H1 (cell line): ENCODE results near the gene CDR2. TPM values are rescaled to one million over a fixed set of nuclear protein-coding genes. Genes with fewer than 3 reads are reported as not detected.

Source experiments
- CTCF ChIA-PET: fragments of 300-600 bp; sonication (Branson Sonifier 250); formaldehyde crosslinking; loops from one replicate; lab custom pipeline; 2021; ENCODE audit not compliant: partially characterized antibody; lab: Charles Lee
- POLR2A ChIA-PET: fragments of 300-600 bp; sonication (Branson Sonifier 250); formaldehyde crosslinking; loops from one replicate; lab custom pipeline; 2021; ENCODE audit warnings: inconsistent platforms; ENCODE audit not compliant: partially characterized antibody; lab: Charles Lee
- DNase-seq, 2 experiments: peaks; one replicate each; pipeline versions ENCODE4 v3.0.0 to v3.0.0-alpha.2; 2010 to 2022; ENCODE audit warnings: low spot score in 2 of 2, low read depth in 1 of 2, mixed read lengths in 1 of 2
- FAIRE-seq: peaks from 2 replicates; lab custom pipeline; 2011; peaks lifted over from hg19 to GRCh38; lab: Jason Lieb, UNC
- H2AFZ ChIP-seq: 2 replicates; pipeline ENCODE4 v1.8.1; 2012; ENCODE audit warnings: low read length, inconsistent platforms
- H2AK5ac ChIP-seq: 2 replicates; pipeline ENCODE4 v1.6.1; 2013; ENCODE audit warnings: low read depth, low read length
- H2BK120ac ChIP-seq: replicated peaks from 2 replicates; pipeline ENCODE3; 2013; ENCODE audit warnings: low read depth, low read length, inconsistent platforms
- H2BK12ac ChIP-seq: 2 replicates; pipeline ENCODE4 v1.6.1; 2013; ENCODE audit warnings: low read depth, low read length
- H2BK15ac ChIP-seq: 2 replicates; pipeline ENCODE4 v1.6.1; 2013; ENCODE audit warnings: low read length
- H2BK20ac ChIP-seq: 2 replicates; pipeline ENCODE4 v1.6.1; 2013; ENCODE audit warnings: low read length
- H2BK5ac ChIP-seq: 2 replicates; pipeline ENCODE4 v1.6.1; 2013; ENCODE audit warnings: low read depth, low read length
- H3K14ac ChIP-seq: 2 replicates; pipeline ENCODE4 v1.6.1; 2013; ENCODE audit warnings: inconsistent platforms; ENCODE audit not compliant: insufficient read length
- H3K18ac ChIP-seq: 2 replicates; pipeline ENCODE4 v1.6.1; 2013; ENCODE audit warnings: low read length; ENCODE audit errors: extremely low read depth
- H3K23ac ChIP-seq: 2 replicates; pipeline ENCODE4 v1.6.1; 2013; ENCODE audit warnings: inconsistent platforms; ENCODE audit not compliant: insufficient read length
- H3K23me2 ChIP-seq: 2 replicates; pipeline ENCODE4 v1.6.1; 2013; ENCODE audit warnings: low read depth, low read length
- H3K27ac ChIP-seq: 2 replicates; pipeline ENCODE4 v1.6.1; 2011; ENCODE audit warnings: low read depth, low read length, inconsistent platforms
- H3K27me3 ChIP-seq, 4 experiments: replicated peaks in 1 of 4; 1 replicate in 1 of 4; 2 replicates in 3 of 4; pipeline versions ENCODE4 v1.6.1 to v1.8.1; 2011 to 2013; ENCODE audit warnings: low read length in 3 of 4, mild to moderate bottlenecking in 3 of 4, inconsistent platforms in 2 of 4, mixed read lengths in 2 of 4, moderate library complexity in 1 of 4; ENCODE audit not compliant: control insufficient read depth in 3 of 4, insufficient read depth in 3 of 4; ENCODE audit errors: extremely low read depth in 1 of 4
- H3K36me3 ChIP-seq, 4 experiments: 2 replicates each; pipeline versions ENCODE4 v1.6.1 to v1.8.1; 2011 to 2013; ENCODE audit warnings: mild to moderate bottlenecking in 4 of 4, low read length in 3 of 4, moderate library complexity in 2 of 4, control low read depth in 1 of 4, inconsistent platforms in 1 of 4; ENCODE audit not compliant: insufficient read depth in 4 of 4, control insufficient read depth in 2 of 4
- H3K4ac ChIP-seq: replicated peaks from 2 replicates; pipeline ENCODE3; 2013; ENCODE audit warnings: low read length, low read depth, mixed read lengths, inconsistent platforms; ENCODE audit not compliant: insufficient read length
- H3K4me1 ChIP-seq, 4 experiments: replicated peaks in 1 of 4; 1 replicate in 1 of 4; 2 replicates in 3 of 4; pipeline versions ENCODE4 v1.6.1 to v1.8.1; 2011 to 2013; ENCODE audit warnings: low read length in 3 of 4, inconsistent platforms in 2 of 4, mixed read lengths in 1 of 4; ENCODE audit not compliant: insufficient read depth in 4 of 4, control insufficient read depth in 3 of 4
- H3K4me2 ChIP-seq, 2 experiments: 2 replicates each; pipeline versions ENCODE4 v1.6.1 to v1.8.1; 2011 to 2013; ENCODE audit warnings: low read depth in 2 of 2, low read length in 2 of 2, control low read depth in 1 of 2, inconsistent platforms in 1 of 2, mild to moderate bottlenecking in 1 of 2; ENCODE audit not compliant: insufficient read depth in 1 of 2
- H3K4me3 ChIP-seq, 4 experiments: fragments of 200-600, 300-600 bp in 1 of 4; sonication (generic), shearing (Covaris generic), sonication (Bioruptor Twin) in 1 of 4; 2 replicates each; pipeline versions ENCODE4 v1.5.1 to v1.8.1; 2011 to 2016; ENCODE audit warnings: low read length in 4 of 4, low read depth in 3 of 4, control low read depth in 2 of 4, inconsistent platforms in 2 of 4, mild to moderate bottlenecking in 2 of 4, mixed read lengths in 1 of 4, moderate library complexity in 1 of 4; ENCODE audit not compliant: insufficient read depth in 2 of 4; ENCODE audit errors: extremely low read depth in 1 of 4
- H3K56ac ChIP-seq: replicated peaks from 2 replicates; pipeline ENCODE3; 2013; ENCODE audit warnings: low read depth, mild to moderate bottlenecking, mixed read lengths, low read length, inconsistent platforms; ENCODE audit not compliant: insufficient read length
- H3K79me1 ChIP-seq: 2 replicates; pipeline ENCODE4 v1.6.1; 2013; ENCODE audit warnings: low read depth, low read length, control low read depth
- H3K79me2 ChIP-seq, 2 experiments: 2 replicates each; pipeline versions ENCODE4 v1.6.1 to v1.8.1; 2012 to 2013; ENCODE audit warnings: low read length in 2 of 2, mild to moderate bottlenecking in 2 of 2, inconsistent platforms in 1 of 2; ENCODE audit not compliant: insufficient read depth in 2 of 2, control insufficient read depth in 1 of 2
- H3K9ac ChIP-seq, 4 experiments: replicated peaks in 1 of 4; 1 replicate in 1 of 4; 2 replicates in 3 of 4; pipeline versions ENCODE4 v1.6.1 to v1.8.1; 2011 to 2013; ENCODE audit warnings: low read depth in 3 of 4, low read length in 3 of 4, control low read depth in 2 of 4, mild to moderate bottlenecking in 2 of 4, moderate library complexity in 2 of 4, inconsistent platforms in 1 of 4; ENCODE audit errors: extremely low read depth in 1 of 4
- H3K9me3 ChIP-seq, 2 experiments: 2 replicates each; pipeline versions ENCODE4 v1.6.1 to v1.8.1; 2012 to 2013; ENCODE audit warnings: mild to moderate bottlenecking in 2 of 2, moderate library complexity in 2 of 2, control low read depth in 1 of 2, inconsistent platforms in 1 of 2, low read depth in 1 of 2, low read length in 1 of 2, mixed read lengths in 1 of 2; ENCODE audit not compliant: insufficient read depth in 2 of 2
- H4K20me1 ChIP-seq, 2 experiments: replicated peaks in 1 of 2; 2 replicates each; pipeline versions ENCODE3 to v1.8.1; 2011 to 2013; ENCODE audit warnings: inconsistent platforms in 2 of 2, low read length in 2 of 2, mild to moderate bottlenecking in 1 of 2; ENCODE audit not compliant: insufficient read depth in 2 of 2, control insufficient read depth in 1 of 2
- H4K5ac ChIP-seq: 2 replicates; pipeline ENCODE4 v1.6.1; 2013; ENCODE audit warnings: low read length, low read depth, mixed read lengths, inconsistent platforms; ENCODE audit not compliant: insufficient read length
- H4K8ac ChIP-seq: 2 replicates; pipeline ENCODE4 v1.8.0; 2013; ENCODE audit warnings: mild to moderate bottlenecking, moderate library complexity, low read length, inconsistent platforms; ENCODE audit not compliant: insufficient read depth; ENCODE audit errors: extremely low read depth
- H4K91ac ChIP-seq: replicated peaks from 2 replicates; pipeline ENCODE3; 2013; ENCODE audit warnings: low read length, mixed read lengths, inconsistent platforms; ENCODE audit not compliant: insufficient read length
- BCL11A ChIP-seq, 2 experiments: IDR thresholded peaks; one replicate each; pipeline ENCODE4 v1.6.1; 2011; ENCODE audit warnings: low read depth in 2 of 2, low read length in 2 of 2, mild to moderate bottlenecking in 2 of 2
- BRCA1 ChIP-seq: IDR thresholded peaks from 2 replicates; pipeline ENCODE4 v1.6.1; 2012; ENCODE audit warnings: low read depth, low read length, improper control_type of control experiment
- KDM1A ChIP-seq: fragments of 200-600, 300-600 bp; sonication (generic); IDR thresholded peaks from 2 replicates; pipeline ENCODE4 v1.7.1; 2016; ENCODE audit warnings: mild to moderate bottlenecking, low read length, borderline replicate concordance
- POU5F1 ChIP-seq: IDR thresholded peaks from 2 replicates; pipeline ENCODE4 v1.6.1; 2011; ENCODE audit warnings: low read depth, mild to moderate bottlenecking, low read length, moderate library complexity
- SP2 ChIP-seq: IDR thresholded peaks from 2 replicates; pipeline ENCODE4 v1.6.1; 2012; ENCODE audit warnings: mild to moderate bottlenecking, low read length, inconsistent platforms
- WGBS, 2 experiments: shearing (Covaris generic) in 1 of 2; methylation state at CpG; one replicate each; pipeline versions ENCODE4 v1.1.6 to v1.1.7; 2013 to 2015; ENCODE audit warnings: low lambda C conversion rate in 2 of 2, mixed read lengths in 2 of 2, inconsistent platforms in 1 of 2, low coverage in 1 of 2, missing lambda C conversion rate in 1 of 2; ENCODE audit not compliant: insufficient replicate concordance in 2 of 2, insufficient coverage in 1 of 2, insufficient read length in 1 of 2; ENCODE audit errors: extremely low coverage in 1 of 2, missing lambda C conversion rate in 1 of 2; 5-methylcytosine and 5-hydroxymethylcytosine counted together
- polyA plus RNA-seq, 7 experiments: library from polyadenylated mRNA; depleted of rRNA in 3 of 7; stranded (reverse) in 5 of 7; unstranded in 2 of 7; fragments of >200 nt in 5 of 7; fragments of 200-250 nt in 2 of 7; gene quantifications; 1 replicate in 5 of 7; 2 replicates in 1 of 7; 4 replicates in 1 of 7; pipeline versions ENCODE4 v1.2.1 to v1.2.3, GENCODE V29; 2011 to 2013; ENCODE audit warnings: missing spikeins in 2 of 7, mixed read lengths in 2 of 7
- total RNA-seq: library from RNA; stranded (reverse); fragmentation: NEBNext Ultra II Directional; extraction: Animal tissue kit (Norgen Biotek cat#: 25700); gene quantifications from 2 replicates; pipeline ENCODE4 v1.2.1, GENCODE V29; 2021

The CDR2 gene
- total and polyA plus RNA-seq, 2 of the 8 experiments (the other 6 are each of a cell fraction or from before 2014, with no cell fraction given), result 16.3 to 34.9 TPM

DNA sequence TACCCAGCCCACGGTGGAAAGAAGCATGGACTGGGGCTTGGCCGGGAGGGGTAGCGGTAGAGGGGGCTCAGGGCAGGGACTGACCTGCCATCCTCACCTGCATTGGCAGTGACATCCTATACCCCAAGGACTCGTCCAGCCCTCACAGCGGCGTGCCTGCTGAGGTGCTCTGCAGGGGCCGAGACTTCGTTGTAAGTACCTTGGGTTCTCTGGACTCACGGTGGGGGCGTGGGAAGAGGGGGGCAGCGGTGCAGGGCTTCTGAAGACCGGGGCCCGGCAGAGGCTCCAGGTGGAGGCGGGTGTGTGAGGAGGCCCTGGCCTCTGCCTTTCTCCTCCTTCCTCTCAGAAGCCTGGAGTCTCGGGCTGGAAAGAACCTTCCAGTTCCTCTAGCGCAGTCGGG lies 51.7 kb downstream of the CDR2 start:
- Histone ChIP-seq H3K27ac (no peak overlapping the region), H4K8ac (no peak overlapping the region; the same call in 1 of the 2 replicates), H3K23me2 (no peaks in the 10 kb centered on the region), H3K56ac (no peak overlapping the region), H3K4me1 (peaks cover 0 to 3% (median under 1%) of the 10 kb centered on the region in 4 experiments; a peak in 2 of 7 replicates), H3K36me3 (peaks cover 3 to 42% (median 34%) of the 10 kb centered on the region in 4 experiments; a peak in 7 of 8 replicates), H4K20me1 (peaks cover 10 to 11% of the 10 kb centered on the region in 2 experiments), H4K5ac (no peak overlapping the region), H3K27me3 (no peaks in the 10 kb centered on the region), H2AFZ (no peak overlapping the region), H4K91ac (no peak overlapping the region), H3K4me2 (no peak overlapping the region), H2BK5ac (no peak overlapping the region), H3K4me3 (no peak overlapping the region), H3K18ac (no peak overlapping the region)
- DNase-seq, result no peak
- POLR2A ChIA-PET, result interaction anchor here (1.5 kb wide), 1 partner anchor 15 kb away, joined by 4 read pairs; no protein-coding TSS in a partner anchor
- no peak for TF ChIP-seq BRCA1
- TF ChIP-seq SP2, result no peak
- TF ChIP-seq POU5F1, result no peak
- no peak for TF ChIP-seq KDM1A
- TF ChIP-seq BCL11A (IDR thresholded peaks at IDR 0.05; ENCODE audit: low read depth in 2 of 2, low read length in 2 of 2), result no peak
- TF ChIP-seq, all 59 proteins: peak for 0
- Histone ChIP-seq H3K9me3 (no peaks in the 10 kb centered on the region), H3K9ac (no peak overlapping the region), H2AK5ac (no peak overlapping the region), H3K79me2 (peaks cover 0 to 13% of the 10 kb centered on the region in 2 experiments; a peak in 1 of 4 replicates), H3K14ac (no peak overlapping the region), H2BK15ac (no peak overlapping the region), H3K4ac (no peak overlapping the region), H2BK20ac (no peak overlapping the region), H2BK120ac (no peak overlapping the region), H2BK12ac (no peak overlapping the region), H3K23ac (no peak overlapping the region), H3K79me1 (peaks cover 4% of the 10 kb centered on the region; the same call in 1 of the 2 replicates)
- FAIRE-seq, result no peak
- 97% methylated on average over 17 of the region's 17 CpGs; no CpG with 5 or more reads in 1 of the 2 experiments for WGBS, 2 experiments
- CTCF ChIA-PET, result interaction anchor here (1.2 to 1.3 kb wide), 2 partner anchors 14 to 27 kb away, joined by 3 read pairs; no protein-coding TSS in a partner anchor
